NCI-H748 (cell line): ENCODE measurements around the gene WDR72.
A peak's percentile ranks its signal among the peaks of the same experiment; 100 is the strongest.
"Not testable (repeated sequence)": the region's sequence is repeated elsewhere in the genome, so short reads cannot be mapped to it uniquely, and the experiment has no call there.

Experiments used
- DNase-seq: peaks from one replicate; lab custom pipeline; 2025; ENCODE audit not compliant: unreplicated experiment; lab: John Stamatoyannopoulos, UW

Gene WDR72

GRCh38 chr15:53759411-53759931 lies at the start of gene WDR72:
Gene WDR72 (minus strand): TSS chr15:53759663. CDS start chr15:53733149, 26,514 bp downstream.
- peak; percentile 39 for DNase-seq

DNA sequence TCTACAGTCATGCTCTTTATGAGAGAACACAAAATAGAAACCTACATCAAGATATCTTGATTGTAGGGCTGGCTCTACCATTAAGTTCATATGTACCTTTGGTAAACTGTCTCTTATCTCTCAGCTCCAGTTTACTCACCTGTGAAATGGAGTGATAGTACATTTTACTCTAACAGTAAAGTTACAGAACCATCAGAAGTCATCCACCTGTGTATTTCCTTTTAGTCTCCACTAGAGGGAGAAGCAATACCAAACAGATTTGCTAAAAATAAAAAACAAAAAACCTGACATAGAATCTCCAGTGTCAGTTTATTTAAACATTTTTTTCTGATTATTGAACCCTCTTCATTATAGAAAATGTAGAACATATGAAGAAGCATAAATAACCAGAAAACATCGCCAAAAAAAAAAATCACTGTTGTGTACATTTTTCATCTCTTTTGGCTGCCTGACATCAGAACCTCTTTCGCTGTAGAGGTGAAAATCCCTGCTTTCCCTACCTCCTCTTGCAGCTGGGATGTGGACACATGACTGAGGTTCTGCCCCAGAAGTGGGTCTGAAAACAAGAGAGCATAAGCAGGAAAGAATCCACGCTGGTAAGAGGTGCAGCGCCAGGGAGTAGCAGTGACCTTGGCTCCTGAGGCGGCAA lies 48.7 kb upstream of the WDR72 start:
- peak; percentile 17 for DNase-seq

DNA sequence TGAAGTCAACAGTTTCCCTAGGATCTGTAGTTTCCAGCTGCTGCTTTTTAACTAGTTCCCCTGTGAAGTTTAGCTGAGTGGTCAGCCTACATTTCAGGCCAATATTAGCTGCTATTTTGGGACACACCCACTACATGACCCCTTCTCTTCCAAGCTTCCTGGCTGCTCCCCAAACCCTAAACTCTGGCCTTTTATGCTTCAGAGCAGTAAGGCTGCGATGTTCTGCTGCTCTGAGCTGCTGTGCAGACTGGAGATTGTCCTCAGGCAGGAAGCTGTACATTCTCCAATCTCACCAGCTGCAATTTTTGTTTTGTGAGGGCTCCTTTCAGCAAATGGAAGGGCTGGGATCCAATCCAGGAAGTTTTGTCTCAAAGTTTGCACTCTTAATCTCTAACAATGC lies 48.0 kb upstream of the WDR72 start:
- DNase-seq = no peak

- DNase-seq = no peak
Measured at GRCh38 chr15:53802672-53803071, 43.2 kb upstream of the WDR72 start.

DNA sequence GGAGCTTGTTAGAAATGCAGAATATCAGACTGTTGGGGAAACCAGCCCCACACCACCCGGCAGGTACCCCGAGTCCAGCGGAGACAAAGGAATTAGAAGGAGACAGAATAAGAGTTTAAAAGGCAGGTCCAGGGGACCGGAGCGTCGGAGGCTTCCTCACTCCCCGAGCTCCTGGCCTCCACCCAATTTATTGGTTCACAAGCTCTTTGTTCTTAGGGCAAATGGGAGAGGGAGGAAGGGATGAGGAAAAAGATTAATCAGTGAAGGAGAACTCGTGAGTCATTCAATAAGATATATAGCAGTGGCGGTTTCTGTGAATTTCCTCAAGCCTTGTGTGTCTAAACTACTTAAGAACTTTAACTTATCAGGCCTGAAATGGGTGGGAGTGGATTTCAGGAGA lies 32.1 kb upstream of the WDR72 start:
- no peak for DNase-seq

- no peak for DNase-seq
Measured at GRCh38 chr15:53789654-53790375, 30.4 kb upstream of the WDR72 start.

- DNase-seq = no peak
Measured at GRCh38 chr15:53786401-53786800, 26.9 kb upstream of the WDR72 start.

- DNase-seq = not testable (repeated sequence)
Measured at GRCh38 chr15:53785241-53785640, 25.8 kb upstream of the WDR72 start.

DNA sequence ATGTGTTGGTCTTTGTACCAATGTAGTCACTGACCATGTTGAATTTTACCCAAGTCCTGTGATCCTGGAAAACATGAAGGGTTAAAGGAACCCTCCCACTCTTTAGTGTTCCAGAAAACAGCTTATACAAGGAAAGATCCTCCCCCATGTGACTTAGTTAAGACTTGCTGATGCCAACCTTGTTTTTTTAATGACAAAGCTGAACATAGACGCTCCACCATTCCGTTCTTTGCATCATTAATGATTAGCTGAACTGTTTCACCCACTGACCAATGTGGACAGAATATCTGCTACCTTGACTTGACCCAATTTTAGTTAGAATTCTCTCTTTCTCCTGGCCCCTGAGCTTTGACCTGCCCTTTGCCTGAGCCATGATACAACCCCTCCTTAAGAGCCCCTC lies 3.5 kb upstream of the WDR72 start:
- no peak for DNase-seq

DNA sequence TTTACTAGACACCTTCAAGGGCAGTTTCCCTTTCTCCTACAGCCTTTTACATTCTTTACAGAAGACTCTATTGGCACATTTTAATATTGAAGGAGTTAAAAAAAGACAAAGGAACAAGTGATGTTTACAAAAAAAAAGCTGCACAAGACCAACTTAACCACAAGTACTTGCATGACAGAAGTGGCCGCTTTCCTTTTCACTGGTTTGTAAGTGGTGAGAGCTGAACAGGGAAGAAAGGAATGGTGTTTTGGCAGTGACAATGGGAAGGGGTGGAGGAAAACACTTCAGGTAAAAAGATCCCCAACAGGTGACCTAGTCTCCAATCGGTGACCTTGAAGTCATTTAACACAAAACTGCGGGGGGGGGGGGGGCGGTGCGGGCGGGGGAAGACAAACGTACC lies 1.1 kb downstream of the WDR72 start:
- no peak for DNase-seq

GRCh38 chr15:53757906-53758305 lies 1.6 kb downstream of the WDR72 start:
- DNase-seq = no peak

GRCh38 chr15:53753813-53754212 lies 5.7 kb downstream of the WDR72 start:
- no peak for DNase-seq

- no peak for DNase-seq
Measured at GRCh38 chr15:53752406-53752805, 7.1 kb downstream of the WDR72 start.

DNA sequence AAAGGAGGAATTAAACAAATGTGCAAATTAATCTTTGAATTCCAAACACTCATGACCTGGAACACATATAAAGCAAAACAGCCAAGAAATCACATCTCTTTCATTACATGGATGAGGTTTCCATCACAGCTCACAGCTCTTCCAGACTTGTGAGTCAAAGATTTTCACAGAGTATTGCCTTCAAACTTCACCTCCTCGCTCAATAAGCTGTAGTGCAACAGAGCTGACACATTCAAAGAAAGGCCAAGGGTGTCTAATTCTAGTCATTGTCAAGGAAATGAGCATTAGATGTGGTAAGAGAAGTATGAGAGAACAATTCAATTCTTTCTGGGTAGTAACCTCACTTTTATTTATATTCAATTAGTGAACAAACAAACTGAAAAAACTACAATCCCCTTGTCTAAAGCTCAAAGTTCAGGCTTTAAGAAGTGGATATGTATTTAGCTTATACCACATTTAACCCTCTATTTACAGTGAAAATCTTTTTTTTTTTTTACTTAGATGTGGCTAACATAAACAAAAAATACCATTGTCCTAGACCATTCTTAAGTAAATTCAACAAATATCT lies 11.9 kb downstream of the WDR72 start:
- no peak for DNase-seq

DNA sequence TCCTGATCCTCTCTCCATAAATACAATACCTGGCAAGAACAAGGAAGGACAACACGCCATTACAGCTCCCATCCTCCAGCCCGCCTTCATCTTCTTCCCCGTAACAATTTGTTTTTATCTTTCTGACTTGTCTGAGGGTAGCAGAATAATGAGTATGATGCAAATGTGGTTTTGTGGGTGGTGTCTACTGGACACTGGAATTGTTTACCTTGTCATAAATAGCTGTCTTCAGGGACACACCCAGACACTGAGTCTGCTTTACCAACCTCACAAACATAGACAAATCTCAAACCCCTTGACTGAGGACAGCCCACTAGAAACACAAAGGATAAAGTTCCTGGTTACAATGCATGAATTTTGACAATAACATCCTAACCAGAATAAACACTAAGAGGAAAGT lies 13.4 kb downstream of the WDR72 start:
- DNase-seq = peak; percentile 58

DNA sequence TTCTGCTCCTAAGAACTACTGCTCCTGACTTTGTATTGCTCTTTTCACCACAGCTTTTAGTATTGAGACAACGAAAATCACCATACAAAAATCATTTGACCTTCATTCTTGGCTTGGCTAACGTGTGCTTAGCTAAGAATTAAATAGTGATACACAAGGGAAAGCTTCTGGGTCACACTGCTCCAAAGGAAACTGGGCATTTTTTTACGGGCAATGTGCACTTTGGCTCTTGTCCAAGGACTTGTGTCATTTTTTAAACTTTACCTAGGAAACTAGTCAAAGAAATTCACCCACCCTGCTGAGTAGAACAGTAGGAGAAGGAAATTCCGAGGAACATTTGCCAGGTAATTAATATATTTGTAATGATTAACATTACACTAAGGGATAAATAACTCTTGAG lies 19.8 kb downstream of the WDR72 start:
- DNase-seq = no peak

- no peak for DNase-seq
Measured at GRCh38 chr15:53739187-53739586, 20.3 kb downstream of the WDR72 start.

DNA sequence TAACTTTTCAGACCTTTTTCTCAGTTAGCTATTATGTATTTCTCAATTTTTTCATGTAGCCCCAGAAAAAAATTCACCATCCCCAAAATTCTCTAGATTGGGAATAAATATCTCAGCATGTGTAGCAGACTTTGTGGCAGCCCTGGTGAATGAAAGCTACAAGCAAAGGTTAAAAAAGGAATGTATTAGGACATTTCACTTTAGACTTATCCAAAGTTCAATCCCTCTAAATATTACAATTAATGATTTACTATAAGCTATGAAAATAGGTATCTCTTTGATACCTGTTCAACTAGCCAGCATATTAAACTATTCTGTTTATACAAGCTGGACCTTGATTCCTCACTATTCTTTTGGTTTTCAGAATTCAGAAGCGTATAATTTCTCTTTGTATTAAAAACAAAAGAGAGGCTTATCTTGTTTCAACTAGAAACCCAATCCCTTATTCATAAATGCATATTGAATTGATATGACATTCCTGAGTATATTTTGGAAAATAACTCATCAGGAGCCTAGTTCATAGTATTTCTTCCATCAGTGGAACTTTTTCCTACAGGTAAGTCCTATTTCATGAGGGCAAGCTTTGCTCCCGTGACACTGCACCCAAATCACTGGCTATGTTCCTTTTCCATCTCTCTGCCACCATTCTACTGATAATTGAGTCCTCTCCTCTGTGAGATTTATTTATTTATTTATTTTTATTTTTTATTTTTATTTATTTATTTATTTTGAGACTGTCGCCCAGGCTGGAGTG lies 38.0 kb downstream of the WDR72 start:
- DNase-seq = no peak

DNA sequence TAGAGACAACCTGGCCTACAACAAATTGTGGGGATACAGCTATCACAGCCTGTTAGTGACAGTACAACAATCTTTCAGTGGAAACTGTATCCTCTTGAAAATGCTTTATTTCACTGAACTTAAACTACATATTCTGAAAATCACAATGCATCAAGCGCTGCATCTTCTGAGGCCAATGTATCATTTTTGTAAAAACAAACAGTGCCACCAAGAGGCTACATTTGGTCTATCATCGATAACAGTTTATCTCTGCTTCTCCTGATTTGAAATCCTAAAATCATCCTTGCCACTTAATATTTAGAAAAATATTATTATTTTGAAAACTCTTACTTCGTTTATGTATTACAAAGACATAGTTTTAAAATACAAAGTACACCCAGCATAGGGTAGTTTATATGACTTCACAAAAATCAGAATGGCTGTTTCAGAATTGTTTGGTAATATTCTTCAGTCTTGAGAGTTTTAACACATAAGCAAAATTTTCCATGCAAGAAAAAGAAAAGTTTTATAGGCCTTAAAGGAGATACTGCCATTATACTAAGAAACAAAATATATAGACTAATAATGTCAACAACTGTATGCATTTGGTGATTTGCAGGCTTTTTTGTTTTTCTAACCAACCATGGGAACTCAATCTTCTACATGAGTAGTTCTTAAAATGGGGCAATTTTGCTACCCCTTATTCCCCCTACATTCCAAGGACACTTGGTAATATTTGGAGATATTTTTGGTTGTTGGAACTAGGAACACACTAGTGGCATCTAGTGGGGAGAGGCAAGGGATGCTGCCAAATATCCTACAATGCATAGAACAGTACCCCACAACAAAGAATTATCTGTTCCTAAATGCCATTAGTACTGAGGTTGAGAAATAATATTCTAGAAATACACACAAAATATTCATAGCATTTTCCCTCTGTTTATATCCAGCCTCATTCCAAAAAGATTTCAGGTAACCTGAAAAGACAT lies 42.3 kb downstream of the WDR72 start:
- peak; percentile 42 for DNase-seq

- DNase-seq = no peak
Measured at GRCh38 chr15:53713218-53713617, 46.2 kb downstream of the WDR72 start.
